Measurements from ENCODE around the gene CNTD1.
"Not testable (repeated sequence)": the region's sequence is repeated elsewhere in the genome, so short reads cannot be mapped to it uniquely, and the experiment has no call there.

CNTD1 gene

DNA sequence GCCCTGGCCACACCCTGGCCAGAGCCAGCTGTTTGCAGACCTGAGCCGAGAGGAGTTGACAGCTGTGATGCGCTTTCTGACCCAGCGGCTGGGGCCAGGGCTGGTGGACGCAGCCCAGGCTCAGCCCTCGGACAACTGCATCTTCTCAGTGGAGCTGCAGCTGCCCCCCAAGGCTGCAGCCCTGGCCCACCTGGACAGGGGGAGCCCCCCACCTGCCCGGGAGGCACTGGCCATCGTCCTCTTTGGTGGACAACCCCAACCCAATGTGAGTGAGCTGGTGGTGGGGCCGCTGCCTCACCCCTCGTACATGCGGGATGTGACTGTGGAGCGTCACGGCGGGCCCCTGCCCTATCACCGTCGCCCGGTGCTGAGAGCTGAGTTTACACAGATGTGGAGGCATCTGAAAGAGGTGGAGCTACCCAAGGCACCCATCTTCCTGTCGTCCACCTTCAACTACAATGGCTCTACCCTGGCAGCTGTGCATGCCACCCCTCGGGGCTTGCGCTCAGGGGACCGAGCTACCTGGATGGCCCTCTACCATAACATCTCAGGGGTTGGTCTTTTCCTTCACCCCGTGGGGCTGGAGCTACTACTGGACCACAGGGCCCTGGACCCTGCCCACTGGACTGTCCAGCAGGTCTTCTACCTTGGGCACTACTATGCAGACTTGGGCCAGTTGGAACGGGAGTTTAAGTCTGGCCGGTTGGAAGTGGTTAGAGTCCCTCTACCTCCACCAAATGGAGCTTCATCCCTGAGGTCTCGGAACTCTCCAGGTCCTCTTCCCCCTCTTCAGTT lies 46.3 kb downstream of the CNTD1 start:
- DNase-seq, result no peak

- no peak for DNase-seq
Measured at GRCh38 chr17:42845556-42845917, 46.9 kb downstream of the CNTD1 start.

DNA sequence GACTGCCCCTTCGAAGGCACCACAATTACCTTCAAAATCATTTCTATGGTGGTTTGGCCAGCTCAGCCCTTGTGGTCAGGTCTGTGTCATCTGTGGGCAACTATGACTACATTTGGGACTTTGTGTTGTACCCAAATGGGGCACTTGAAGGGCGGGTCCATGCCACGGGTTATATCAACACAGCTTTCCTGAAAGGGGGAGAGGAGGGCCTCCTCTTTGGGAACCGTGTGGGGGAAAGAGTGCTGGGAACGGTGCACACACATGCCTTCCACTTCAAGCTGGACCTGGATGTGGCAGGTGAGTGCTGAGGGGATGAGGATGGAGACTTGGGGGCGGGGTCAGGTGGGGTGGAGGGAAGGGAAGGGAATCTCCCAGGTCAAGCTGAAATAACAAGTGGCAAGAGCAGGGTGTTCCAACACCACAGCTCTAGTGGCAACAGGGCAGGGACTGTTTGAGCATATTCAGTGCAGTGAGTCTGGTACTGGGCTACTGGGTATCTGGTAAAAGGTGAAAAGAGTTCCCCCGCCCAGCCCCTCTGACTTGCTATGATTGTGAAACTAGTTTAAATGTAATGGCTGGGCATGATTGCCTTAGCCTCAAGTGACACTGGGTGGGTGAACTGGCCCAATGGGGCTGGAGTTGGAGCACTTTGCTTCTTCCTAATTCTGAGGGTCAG lies 47.4 kb downstream of the CNTD1 start:
- no peak for DNase-seq

DNA sequence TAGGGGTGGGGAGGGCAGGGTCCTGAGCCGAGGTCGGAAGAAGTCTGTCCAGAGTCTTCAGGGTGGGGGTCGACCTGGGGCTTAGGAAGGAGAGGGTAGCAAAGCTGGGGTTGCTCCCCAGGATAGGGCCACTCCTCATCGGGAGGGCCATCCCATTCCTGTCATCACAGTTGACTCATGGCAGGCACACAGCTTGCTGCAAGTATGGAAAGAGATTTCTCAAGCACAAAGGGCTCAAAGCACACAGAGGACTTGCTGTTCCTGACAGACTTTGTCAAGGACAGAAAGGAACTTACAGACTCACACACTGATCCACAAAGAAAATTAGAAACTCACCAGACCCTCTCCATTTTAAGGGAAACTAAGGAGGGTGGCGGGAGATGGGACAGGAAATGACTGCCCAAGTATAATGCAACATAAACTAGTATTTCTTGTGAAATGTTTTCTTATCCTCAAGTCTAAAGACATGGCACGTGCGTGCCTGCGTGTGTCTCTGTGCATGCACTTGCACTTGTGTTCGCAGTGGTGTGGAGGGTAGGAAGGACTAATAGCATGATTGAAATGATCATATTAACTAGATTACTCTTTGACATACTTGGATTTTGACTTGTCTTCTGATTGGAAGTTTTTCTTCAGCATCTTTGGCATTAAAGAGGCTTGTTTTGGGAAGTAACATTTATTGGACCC lies 48.1 kb downstream of the CNTD1 start:
- no peak for DNase-seq

DNA sequence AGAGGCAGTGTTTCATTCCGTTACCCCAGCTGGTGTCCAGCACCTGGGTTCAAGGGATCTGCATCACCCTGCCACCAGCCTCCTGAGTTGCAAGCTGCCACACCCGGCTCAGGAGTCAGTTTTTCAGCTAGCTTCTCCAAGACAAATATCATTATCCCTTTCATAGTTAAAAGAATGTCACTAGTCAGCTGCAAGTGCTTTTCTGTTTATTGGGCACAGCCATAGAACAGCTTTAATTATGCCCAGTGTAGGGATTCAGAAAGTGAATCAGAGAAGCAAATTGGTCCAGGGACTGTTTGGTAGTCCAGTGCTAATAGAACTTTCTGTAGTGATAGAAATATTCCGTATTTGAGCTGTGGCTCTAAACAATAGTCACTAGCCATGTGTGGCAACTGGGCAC lies 49.4 kb downstream of the CNTD1 start:
- no peak for DNase-seq

- DNase-seq, result no peak
Measured at GRCh38 chr17:42849031-42849430, 50.4 kb downstream of the CNTD1 start.

DNA sequence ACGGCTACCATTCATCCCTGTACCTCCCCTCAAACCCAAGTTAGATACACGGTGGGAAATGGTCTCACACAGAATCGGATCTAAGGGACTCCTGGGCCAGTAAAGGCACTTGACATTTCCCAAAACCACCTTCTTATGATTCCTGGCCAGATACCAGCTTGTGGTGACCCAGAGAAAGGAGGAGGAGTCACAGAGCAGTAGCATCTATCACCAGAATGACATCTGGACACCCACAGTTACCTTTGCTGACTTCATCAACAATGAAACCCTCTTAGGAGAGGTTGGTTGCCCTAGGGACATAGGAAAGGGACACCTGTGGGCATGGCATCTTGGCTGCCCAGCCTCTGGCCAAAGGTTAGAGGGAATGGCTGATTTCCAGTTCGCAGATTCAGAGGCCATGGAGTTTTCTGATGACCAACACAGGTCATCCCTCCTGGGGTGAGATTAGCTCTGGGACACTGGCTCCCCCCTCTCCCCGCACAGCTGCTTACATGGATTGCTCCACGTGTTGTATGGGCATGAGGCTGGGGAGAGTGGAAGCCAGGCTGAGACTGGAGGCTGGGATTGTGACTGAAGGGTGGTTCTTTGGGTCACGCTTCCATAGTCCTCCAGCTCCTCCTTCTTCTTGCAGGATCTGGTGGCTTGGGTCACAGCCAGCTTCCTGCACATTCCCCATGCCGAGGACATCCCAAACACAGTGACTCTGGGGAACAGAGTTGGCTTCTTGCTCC lies 51.0 kb downstream of the CNTD1 start:
- DNase-seq, result no peak

DNA sequence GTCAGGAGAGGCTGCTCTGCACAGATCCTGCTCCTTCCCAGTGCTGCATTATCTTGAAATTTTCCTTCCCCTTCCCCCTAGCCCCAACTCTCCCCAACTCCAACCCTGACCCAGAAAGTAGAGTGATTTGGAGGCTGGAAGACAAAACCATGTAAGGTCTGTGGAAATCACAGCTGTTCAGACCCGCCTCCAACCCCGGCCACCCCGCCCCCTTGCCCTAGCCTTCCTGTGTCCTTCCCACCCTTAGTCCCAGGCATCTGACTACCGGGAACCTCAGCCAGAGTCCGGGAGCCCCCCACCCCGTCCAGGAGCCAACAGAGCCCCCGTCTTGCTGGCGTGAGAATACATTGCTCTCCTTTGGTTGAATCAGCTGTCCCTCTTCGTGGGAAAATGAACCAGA lies 52.3 kb downstream of the CNTD1 start, which contains the start of gene AOC3:
Gene AOC3 (plus strand): TSS at position 246 of the 400 bp plus-strand sequence. CDS start 145 bp downstream, at position 391.
- no peak for DNase-seq

DNA sequence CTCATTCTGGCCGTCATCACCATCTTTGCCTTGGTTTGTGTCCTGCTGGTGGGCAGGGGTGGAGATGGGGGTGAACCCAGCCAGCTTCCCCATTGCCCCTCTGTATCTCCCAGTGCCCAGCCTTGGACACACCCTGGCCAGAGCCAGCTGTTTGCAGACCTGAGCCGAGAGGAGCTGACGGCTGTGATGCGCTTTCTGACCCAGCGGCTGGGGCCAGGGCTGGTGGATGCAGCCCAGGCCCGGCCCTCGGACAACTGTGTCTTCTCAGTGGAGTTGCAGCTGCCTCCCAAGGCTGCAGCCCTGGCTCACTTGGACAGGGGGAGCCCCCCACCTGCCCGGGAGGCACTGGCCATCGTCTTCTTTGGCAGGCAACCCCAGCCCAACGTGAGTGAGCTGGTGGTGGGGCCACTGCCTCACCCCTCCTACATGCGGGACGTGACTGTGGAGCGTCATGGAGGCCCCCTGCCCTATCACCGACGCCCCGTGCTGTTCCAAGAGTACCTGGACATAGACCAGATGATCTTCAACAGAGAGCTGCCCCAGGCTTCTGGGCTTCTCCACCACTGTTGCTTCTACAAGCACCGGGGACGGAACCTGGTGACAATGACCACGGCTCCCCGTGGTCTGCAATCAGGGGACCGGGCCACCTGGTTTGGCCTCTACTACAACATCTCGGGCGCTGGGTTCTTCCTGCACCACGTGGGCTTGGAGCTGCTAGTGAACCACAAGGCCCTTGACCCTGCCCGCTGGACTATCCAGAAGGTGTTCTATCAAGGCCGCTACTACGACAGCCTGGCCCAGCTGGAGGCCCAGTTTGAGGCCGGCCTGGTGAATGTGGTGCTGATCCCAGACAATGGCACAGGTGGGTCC lies 52.9 kb downstream of the CNTD1 start:
- not testable (repeated sequence) for DNase-seq

GRCh38 chr17:42852351-42852750 lies 53.7 kb downstream of the CNTD1 start:
- DNase-seq, result no peak

GRCh38 chr17:42853004-42853403 lies 54.3 kb downstream of the CNTD1 start:
- no peak for DNase-seq

DNA sequence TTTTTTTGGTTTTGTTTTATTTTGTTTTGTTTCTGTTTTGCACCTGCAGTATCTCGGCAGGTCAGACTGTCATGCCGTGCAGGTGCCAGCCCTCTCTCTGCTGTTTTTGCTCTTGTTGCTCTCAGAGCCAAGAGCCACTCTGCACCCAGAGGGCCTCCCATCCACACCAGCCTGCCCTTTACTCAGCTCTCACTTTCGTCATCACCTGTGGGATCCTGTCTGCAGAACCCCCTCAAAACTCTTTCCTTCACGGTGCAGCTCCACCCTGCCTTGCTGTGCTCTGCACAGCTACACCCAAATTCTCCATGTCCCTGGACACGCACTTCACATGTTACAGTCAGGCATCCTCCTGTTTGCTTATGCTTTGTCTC lies 54.9 kb downstream of the CNTD1 start:
- DNase-seq, result no peak

DNA sequence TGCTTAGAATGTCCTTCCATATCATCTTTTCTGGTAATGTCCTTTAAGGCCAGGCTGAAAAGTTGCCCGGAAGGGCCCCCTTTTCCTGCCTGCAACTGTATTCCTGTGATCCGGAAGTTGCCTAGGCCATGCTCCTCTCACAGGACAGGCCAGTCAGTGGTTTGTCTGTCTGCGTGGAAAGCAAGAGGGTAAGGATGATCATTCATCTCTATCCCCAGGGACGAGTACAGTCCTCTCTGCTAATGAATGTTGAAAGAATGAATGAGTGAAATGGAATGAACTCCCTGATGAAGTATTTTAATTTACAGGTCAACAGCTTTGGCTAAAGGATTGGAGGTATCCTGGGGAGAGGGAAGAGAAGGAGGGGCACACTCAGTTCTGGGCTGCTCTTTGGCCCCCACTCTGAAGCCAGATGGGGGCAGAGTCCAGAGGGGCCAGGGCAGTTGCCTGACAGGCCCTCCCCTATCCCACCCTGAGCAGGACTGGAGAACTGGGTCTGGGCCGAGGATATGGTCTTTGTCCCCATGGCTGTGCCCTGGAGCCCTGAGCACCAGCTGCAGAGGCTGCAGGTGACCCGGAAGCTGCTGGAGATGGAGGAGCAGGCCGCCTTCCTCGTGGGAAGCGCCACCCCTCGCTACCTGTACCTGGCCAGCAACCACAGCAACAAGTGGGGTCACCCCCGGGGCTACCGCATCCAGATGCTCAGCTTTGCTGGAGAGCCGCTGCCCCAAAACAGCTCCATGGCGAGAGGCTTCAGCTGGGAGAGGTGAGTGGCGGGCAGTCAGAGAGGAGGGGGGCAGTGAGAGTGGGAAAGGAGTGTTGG lies 55.5 kb downstream of the CNTD1 start:
- no peak for DNase-seq

DNA sequence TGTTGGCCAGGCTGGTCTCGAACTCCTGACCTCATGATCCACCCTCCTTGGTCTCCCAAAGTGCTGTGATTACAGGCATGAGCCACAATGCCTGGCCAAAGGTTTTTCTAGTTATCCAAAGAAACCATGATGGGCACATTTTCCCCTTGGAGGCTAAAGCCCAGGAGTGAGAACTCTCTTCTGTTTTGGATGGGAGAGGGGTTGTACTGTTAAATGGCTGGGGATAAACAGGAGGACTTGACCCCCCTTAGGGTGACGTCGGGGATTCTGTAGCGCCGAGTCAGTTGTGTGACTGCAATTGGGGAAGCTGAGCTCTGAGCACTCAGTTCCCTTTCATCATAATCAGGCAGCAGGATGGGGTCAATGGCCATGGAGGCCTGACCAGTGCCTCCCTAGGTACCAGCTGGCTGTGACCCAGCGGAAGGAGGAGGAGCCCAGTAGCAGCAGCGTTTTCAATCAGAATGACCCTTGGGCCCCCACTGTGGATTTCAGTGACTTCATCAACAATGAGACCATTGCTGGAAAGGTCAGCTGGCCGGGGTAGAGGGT lies 56.5 kb downstream of the CNTD1 start:
- no peak for DNase-seq

DNA sequence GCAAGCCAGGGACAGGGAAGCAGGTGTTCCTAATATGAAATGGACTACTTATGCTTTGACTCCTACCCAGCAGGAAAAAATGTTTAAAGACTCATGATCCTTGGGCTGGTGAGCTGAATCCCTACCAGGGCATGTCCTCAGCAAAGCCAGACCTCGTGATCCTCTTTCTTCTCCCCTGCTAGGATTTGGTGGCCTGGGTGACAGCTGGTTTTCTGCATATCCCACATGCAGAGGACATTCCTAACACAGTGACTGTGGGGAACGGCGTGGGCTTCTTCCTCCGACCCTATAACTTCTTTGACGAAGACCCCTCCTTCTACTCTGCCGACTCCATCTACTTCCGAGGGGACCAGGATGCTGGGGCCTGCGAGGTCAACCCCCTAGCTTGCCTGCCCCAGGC lies 57.4 kb downstream of the CNTD1 start:
- DNase-seq, result not testable (repeated sequence)

- not testable (repeated sequence) for DNase-seq
Measured at GRCh38 chr17:42856516-42856915, 57.9 kb downstream of the CNTD1 start.

- no peak for DNase-seq
Measured at GRCh38 chr17:42857389-42857788, 58.7 kb downstream of the CNTD1 start.
